Omental fat pad (tissue), 4 donors: ENCODE measurements around the gene KLRD1. TPM values are rescaled to one million over a fixed set of nuclear protein-coding genes. Genes with fewer than 3 reads are reported as not detected.

Experiments used
- ATAC-seq: fragments of 150-250 bp; one replicate; pipeline ENCODE4 v1.9.1; 2016; ENCODE audit warnings: mild to moderate bottlenecking, moderate library complexity; ENCODE audit not compliant: low FRiP score
- DNase-seq: peaks from one replicate; pipeline ENCODE4 v3.0.0-alpha.2; 2019; ENCODE audit warnings: low spot score
- total RNA-seq, 4 donors: library from RNA; depleted of rRNA; stranded (reverse); fragments of >200 nt; gene quantifications; one replicate each; pipeline ENCODE4 v1.1.0, GENCODE V29; 2016
- TF ChIP-seq, protein P1 (sequence below), 3 donors: fragments of 450-650 bp; IDR thresholded peaks; one replicate each; pipeline ENCODE4 v1.5.1; 2016 to 2017; ENCODE audit warnings: antibody characterized with exemption in 3 of 3, mild to moderate bottlenecking in 3 of 3, moderate library complexity in 2 of 3

Gene KLRD1
- total RNA-seq, 4 donors from 2014 or later = 2.2 to 4.6 (median 3.1) TPM

DNA sequence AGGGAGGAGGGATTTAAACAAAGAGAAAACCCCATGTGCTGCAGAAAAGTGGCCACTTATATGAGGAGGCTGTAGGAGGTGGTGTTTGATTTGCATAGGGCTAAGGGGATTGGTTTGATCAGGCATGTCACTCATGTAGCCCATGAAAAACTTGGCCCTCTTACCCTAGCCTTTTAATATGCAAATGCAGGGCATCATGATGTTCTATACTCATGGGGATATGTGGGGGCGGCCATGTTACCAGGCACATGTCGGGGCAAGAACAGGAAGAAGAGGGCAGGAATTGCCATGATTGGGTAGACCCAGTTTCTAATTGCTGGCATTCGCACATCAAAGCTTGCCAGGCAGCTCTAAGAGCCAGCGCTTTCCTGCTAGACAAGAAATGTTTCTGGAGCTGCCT is 53.4 kb downstream of the KLRD1 start:
- ATAC-seq = no peak
- DNase-seq = no peak
- TF ChIP-seq, protein P1, sequence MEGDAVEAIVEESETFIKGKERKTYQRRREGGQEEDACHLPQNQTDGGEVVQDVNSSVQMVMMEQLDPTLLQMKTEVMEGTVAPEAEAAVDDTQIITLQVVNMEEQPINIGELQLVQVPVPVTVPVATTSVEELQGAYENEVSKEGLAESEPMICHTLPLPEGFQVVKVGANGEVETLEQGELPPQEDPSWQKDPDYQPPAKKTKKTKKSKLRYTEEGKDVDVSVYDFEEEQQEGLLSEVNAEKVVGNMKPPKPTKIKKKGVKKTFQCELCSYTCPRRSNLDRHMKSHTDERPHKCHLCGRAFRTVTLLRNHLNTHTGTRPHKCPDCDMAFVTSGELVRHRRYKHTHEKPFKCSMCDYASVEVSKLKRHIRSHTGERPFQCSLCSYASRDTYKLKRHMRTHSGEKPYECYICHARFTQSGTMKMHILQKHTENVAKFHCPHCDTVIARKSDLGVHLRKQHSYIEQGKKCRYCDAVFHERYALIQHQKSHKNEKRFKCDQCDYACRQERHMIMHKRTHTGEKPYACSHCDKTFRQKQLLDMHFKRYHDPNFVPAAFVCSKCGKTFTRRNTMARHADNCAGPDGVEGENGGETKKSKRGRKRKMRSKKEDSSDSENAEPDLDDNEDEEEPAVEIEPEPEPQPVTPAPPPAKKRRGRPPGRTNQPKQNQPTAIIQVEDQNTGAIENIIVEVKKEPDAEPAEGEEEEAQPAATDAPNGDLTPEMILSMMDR (IDR thresholded peaks at IDR 0.05) = no peak

DNA sequence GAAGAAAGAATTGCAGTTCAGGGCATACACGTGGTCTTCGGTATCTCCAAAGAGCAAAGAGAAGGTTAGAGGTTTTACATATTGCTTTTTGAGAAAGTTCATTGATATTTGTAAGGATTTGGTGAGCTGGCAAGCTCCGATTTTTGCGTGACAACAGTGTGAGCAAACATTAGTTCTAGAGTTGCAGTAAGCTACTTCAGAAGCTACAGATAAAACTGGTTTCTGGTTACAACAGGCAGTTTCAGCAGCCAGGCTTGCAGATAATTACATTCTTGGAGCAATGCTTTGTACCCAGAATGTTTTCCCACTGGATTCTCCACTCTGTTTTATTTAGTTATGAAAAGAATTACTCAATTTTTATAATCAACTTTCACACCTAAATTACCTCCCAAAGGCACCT is 54.0 kb downstream of the KLRD1 start:
- DNase-seq (no peak), ATAC-seq (no peak)
- TF ChIP-seq, protein P1 (IDR thresholded peaks at IDR 0.05) = no peak

DNA sequence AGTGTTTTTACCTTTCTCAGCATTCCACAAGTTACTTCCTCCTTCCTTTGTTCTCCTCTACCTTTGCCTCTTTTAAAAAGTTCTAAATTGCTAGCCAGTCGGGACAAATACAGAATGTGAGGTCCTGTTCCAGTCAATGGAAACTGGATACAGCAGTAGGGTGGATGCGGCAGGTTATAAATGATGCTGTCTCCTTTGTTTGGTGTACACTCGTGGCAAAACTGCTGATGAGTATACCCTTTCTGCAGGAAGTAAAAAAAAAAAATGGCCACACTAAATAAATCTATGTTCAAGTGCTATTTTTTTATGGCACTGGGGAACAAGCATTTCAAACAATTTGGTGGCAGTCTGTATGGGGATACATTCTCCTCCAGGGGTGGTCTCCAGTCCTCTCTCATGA is 54.7 kb downstream of the KLRD1 start:
- DNase-seq = no peak
- TF ChIP-seq, protein P1 (IDR thresholded peaks at IDR 0.05) = no peak
- no peak for ATAC-seq

DNA sequence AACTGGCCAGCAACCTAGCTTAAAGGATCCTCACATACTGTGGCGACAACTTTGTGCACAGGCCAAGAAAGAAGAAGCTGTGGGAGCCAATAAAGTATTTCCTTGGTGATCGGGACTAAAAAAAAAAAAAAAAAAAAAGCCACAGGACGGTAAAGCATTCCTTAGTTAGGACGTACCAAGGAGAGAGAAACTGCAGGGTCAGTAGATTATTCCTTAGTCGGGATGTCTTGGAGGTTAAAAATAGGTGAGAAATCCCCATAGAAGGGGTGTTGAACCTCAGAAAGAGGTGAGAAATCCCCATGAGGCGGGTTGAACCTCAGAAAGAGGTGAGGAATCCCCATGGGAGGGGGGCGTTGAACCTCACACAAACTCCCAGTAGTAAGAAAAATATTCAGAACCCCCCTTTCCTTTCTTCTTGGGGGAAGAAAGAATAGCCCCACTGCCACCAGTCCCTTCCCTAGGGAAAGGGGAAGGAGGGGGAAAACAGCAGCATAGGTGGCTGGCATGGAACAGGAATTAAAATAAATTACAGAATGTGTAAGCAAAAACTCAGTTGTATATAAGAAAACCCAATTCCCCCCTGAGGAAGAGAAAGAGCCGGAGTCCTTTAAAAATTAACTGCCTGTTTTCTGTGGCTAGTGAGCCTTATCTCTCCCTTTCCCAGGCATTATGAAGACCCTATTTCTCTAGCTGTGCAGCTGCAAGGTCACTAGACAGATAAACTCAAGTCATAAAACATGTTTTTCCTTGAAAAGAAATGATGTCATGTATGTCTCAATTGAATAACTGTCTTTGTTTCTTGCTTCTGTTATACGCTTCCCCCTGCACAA is 55.4 kb downstream of the KLRD1 start:
- TF ChIP-seq, protein P1 (IDR thresholded peaks at IDR 0.05) = no peak
- no peak for ATAC-seq
- no peak for DNase-seq

DNA sequence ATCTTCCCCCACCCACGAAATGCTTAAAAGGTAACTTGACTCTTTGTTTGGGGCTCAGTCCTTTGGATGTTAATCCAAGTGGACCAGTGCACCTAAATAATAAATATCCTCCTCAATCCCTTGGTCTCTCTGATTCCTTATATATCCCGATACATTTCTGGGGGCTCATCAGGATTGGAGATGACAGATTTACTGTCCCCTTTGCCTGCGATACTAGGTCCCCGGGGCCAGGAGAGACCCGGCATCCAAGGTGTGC is 55.9 kb downstream of the KLRD1 start:
- no peak for ATAC-seq
- TF ChIP-seq, protein P1 (IDR thresholded peaks at IDR 0.05) = no peak

DNA sequence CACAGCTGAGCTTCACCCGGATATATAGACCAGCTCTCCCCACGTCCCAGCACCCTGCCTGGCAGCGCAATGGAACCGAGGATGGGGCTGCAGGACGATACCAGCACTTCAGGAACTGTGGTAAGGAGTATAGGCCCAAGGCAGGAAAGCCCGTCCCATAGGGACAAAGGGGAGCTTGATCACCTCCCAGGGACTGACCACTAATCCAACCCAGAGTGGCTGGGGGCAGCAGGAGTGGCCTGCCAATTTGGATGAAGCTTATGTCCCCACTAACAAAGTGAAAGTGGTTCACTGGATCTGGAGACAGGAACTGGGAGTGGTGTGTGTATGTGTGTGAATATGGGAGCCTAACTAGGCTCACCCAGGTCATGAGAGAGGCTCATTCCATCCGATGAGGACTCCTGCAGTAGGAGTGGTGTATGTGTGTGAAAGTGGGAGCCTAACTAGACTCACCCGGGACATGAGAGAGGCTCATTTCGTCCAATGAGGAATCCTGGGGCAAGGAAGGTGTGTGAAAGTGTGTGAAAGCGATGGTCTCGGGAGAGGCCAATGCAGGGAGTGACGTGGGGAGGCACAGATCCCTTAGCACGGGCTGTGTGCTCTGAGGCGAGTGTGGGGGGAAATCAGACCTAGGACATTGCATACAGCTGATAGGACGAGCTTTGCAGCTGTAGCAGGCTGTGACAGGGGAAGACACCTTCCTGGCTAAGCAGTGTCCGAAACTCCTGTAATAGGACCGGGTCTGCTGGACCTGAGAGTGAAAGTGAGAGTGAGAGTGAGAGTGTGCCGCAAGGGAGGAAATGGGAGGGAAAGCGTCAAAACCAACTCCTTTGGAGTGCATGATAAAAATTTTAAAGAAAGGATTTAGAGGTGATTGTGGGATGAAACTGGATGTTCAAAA is 56.5 kb downstream of the KLRD1 start:
- ATAC-seq (peak; percentile 84), DNase-seq (no peak)
- TF ChIP-seq, protein P1 (IDR thresholded peaks at IDR 0.05) = no peak

More for the DNA sequence above, 55.9 kb downstream of the KLRD1 start:
- DNase-seq = no peak
